HepG2 (cell line): ENCODE results near the gene MCM3. TPM values are rescaled to one million over a fixed set of nuclear protein-coding genes. Genes with fewer than 3 reads are reported as not detected.
A peak's percentile ranks its signal among the peaks of the same experiment; 100 is the strongest.

Source experiments
- CC2D1A ChIP-seq: sonication (generic); formaldehyde crosslinking; IDR thresholded peaks from 2 replicates; pipeline ENCODE4 v1.8.1; 2023; ENCODE audit warnings: mild to moderate bottlenecking, missing genetic modification reagents
- FOXA1 ChIP-seq, 2 experiments: fragments of 450-650 bp in 1 of 2; sonication (generic) in 1 of 2; formaldehyde crosslinking in 1 of 2; IDR thresholded peaks; 2 replicates each; pipeline versions ENCODE4 v1.4.0 to v1.6.1; 2016 to 2020; ENCODE audit warnings: missing genetic modification reagents in 1 of 2
- GZF1 ChIP-seq: sonication (generic); formaldehyde crosslinking; IDR thresholded peaks from 2 replicates; pipeline ENCODE4 v1.5.1; 2020; ENCODE audit warnings: mild to moderate bottlenecking, missing genetic modification reagents
- HOXD1 ChIP-seq: sonication (generic); formaldehyde crosslinking; IDR thresholded peaks from 2 replicates; pipeline ENCODE4 v1.5.0; 2020; ENCODE audit warnings: missing genetic modification reagents
- ISL2 ChIP-seq: sonication (generic); formaldehyde crosslinking; IDR thresholded peaks from 2 replicates; pipeline ENCODE4 v1.5.0; 2020; ENCODE audit warnings: missing genetic modification reagents
- KDM5B ChIP-seq: sonication (generic); formaldehyde crosslinking; IDR thresholded peaks from 2 replicates; pipeline ENCODE4 v1.4.0; 2020; ENCODE audit warnings: missing genetic modification reagents, mild to moderate bottlenecking, borderline replicate concordance
- MEF2D ChIP-seq: sonication (generic); formaldehyde crosslinking; IDR thresholded peaks from 2 replicates; pipeline ENCODE4 v1.5.1; 2020; ENCODE audit warnings: mild to moderate bottlenecking, missing genetic modification reagents
- MEIS2 ChIP-seq: sonication (generic); formaldehyde crosslinking; IDR thresholded peaks from 2 replicates; pipeline ENCODE4 v1.9.0; 2021; ENCODE audit warnings: mild to moderate bottlenecking, missing genetic modification reagents
- MTA3 ChIP-seq: sonication (generic); formaldehyde crosslinking; IDR thresholded peaks from 2 replicates; pipeline ENCODE4 v1.4.0; 2020; ENCODE audit warnings: missing genetic modification reagents
- NCOA5 ChIP-seq: sonication (generic); formaldehyde crosslinking; IDR thresholded peaks from 2 replicates; pipeline ENCODE4 v1.4.0; 2020; ENCODE audit warnings: missing genetic modification reagents
- NFKBIZ ChIP-seq: IDR thresholded peaks from 2 replicates; pipeline ENCODE4 v1.6.1; 2018; ENCODE audit warnings: missing genetic modification reagents, missing compliant biosample characterization
- NKX3-1 ChIP-seq: sonication (generic); formaldehyde crosslinking; IDR thresholded peaks from 2 replicates; pipeline ENCODE4 v1.5.0; 2020; ENCODE audit warnings: missing genetic modification reagents
- PCBP2 ChIP-seq: fragments of 200-400 bp; formaldehyde crosslinking; optimal IDR thresholded peaks from 2 replicates; pipeline ENCODE3; 2018; ENCODE audit warnings: low read length, low read depth; ENCODE audit not compliant: poor library complexity, severe bottlenecking
- SMAD9 ChIP-seq: sonication (generic); formaldehyde crosslinking; IDR thresholded peaks from 2 replicates; pipeline ENCODE4 v1.5.1; 2020; ENCODE audit warnings: mild to moderate bottlenecking, missing genetic modification reagents
- SOX5 ChIP-seq: IDR thresholded peaks from 2 replicates; pipeline ENCODE4 v1.6.1; 2016; ENCODE audit warnings: borderline replicate concordance
- SRSF9 ChIP-seq: fragments of 200-400 bp; formaldehyde crosslinking; IDR thresholded peaks from 2 replicates; pipeline ENCODE4 v1.6.1; 2018; ENCODE audit warnings: borderline replicate concordance, mild to moderate bottlenecking, low read depth, low read length; ENCODE audit not compliant: insufficient read depth, poor library complexity, severe bottlenecking
- TBL1XR1 ChIP-seq: fragments of 150-350 bp; IDR thresholded peaks from 2 replicates; pipeline ENCODE4 v1.6.1; 2014; ENCODE audit warnings: borderline replicate concordance, low read length; ENCODE audit not compliant: partially characterized antibody
- ZFP36L1 ChIP-seq: sonication (generic); formaldehyde crosslinking; IDR thresholded peaks from 2 replicates; pipeline ENCODE4 v1.8.0; 2022; ENCODE audit warnings: mild to moderate bottlenecking, missing genetic modification reagents, moderate library complexity
- ZFP37 ChIP-seq: sonication (generic); formaldehyde crosslinking; IDR thresholded peaks from 2 replicates; pipeline ENCODE4 v1.4.0; 2020; ENCODE audit warnings: missing genetic modification reagents, borderline replicate concordance
- ZMAT3 ChIP-seq: sonication (generic); formaldehyde crosslinking; conservative IDR thresholded peaks from 2 replicates; pipeline ENCODE4 v1.7.0; 2021; ENCODE audit warnings: missing genetic modification reagents
- ZNF12 ChIP-seq: sonication (generic); formaldehyde crosslinking; IDR thresholded peaks from 2 replicates; pipeline ENCODE4 v1.5.0; 2020; ENCODE audit warnings: missing genetic modification reagents
- ZNF24 ChIP-seq: fragments of 450-650 bp; IDR thresholded peaks from 2 replicates; pipeline ENCODE4 v1.6.1; 2017; ENCODE audit warnings: antibody characterized with exemption, mild to moderate bottlenecking
- ZNF33B ChIP-seq: sonication (generic); formaldehyde crosslinking; IDR thresholded peaks from 2 replicates; pipeline ENCODE4 v1.5.1; 2020; ENCODE audit warnings: mild to moderate bottlenecking, missing genetic modification reagents
- ZNF563 ChIP-seq: sonication (generic); formaldehyde crosslinking; IDR thresholded peaks from 2 replicates; pipeline ENCODE4 v1.8.0; 2022; ENCODE audit warnings: mild to moderate bottlenecking, moderate library complexity, missing genetic modification reagents
- polyA plus RNA-seq, 8 experiments: library from polyadenylated mRNA; depleted of rRNA in 3 of 8; stranded (reverse) in 7 of 8; unstranded in 1 of 8; fragments of >200 nt; fragmentation: Illumina TruSeq in 4 of 8; extraction: Trizol in 4 of 8; gene quantifications; 2 replicates each; pipeline versions ENCODE4 v1.2.1 to v1.2.3, GENCODE V29; 2011 to 2016; ENCODE audit warnings: low read depth in 4 of 8, missing spikeins in 1 of 8, mixed read lengths in 1 of 8; ENCODE audit not compliant: insufficient read depth in 1 of 8
- total RNA-seq, 5 experiments: library from RNA; depleted of rRNA; stranded (reverse); fragments of >200 nt; fragmentation: Illumina TruSeq; extraction: Trizol; gene quantifications; 2 replicates each; pipeline ENCODE4 v1.2.3, GENCODE V29; 2016; ENCODE audit warnings: low read depth in 1 of 5
- TF ChIP-seq, protein P1 (sequence below): sonication (generic); formaldehyde crosslinking; IDR thresholded peaks from 2 replicates; pipeline ENCODE4 v1.4.0; 2020; ENCODE audit warnings: missing genetic modification reagents
- TF ChIP-seq, protein P2 (sequence below): IDR thresholded peaks from 2 replicates; pipeline ENCODE4 v1.6.1; 2012; ENCODE audit warnings: low read depth, low read length, improper control_type of control experiment
- TF ChIP-seq, protein P3 (sequence below): IDR thresholded peaks from 2 replicates; pipeline ENCODE4 v1.6.1; 2016; ENCODE audit warnings: low read depth

MCM3 gene
- total and polyA plus RNA-seq, 2 of the 13 experiments (the other 11 are each of a cell fraction or from before 2014, with no cell fraction given): 164 to 288 TPM

DNA sequence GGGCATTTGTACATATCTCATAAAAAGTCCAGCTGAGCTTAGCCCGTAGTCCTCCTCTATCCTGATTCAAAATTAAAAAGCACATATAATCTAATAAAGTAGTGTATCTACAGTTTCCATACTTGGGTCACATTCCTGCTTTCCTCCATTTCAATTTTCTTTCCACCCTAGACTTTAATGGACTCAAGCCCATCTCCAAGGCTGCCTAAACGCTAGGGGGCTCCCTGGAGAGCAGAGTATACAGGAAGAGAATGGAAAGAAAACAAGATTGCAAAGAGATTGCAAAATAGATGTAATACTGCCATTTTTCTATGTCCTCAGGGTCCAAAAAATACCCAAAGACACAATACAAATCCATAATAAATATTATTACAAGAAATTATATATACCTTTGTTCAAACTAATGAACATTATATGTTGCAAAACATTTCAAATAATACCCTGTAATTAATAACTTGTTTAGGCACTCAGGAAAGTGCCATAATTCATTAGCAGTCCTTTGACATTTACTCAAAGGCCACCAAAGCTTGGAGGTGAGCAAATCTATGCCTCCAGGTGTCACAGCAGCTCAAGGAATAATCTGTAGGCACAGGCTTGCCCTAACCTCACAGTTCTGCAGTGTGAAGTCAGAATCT, 2.4 kb upstream of the MCM3 start (continued):
- TF ChIP-seq MTA3 (CRISPR knock-in tag) (no peak), NKX3-1 (no peak), NCOA5 (CRISPR knock-in tag) (no peak), FOXA1 (IDR thresholded peaks at IDR 0.05) (no peak), FOXA1 (CRISPR knock-in tag; IDR thresholded peaks at IDR 0.05) (peak; percentile 54), ZNF24 (no peak), KDM5B (CRISPR knock-in tag) (no peak), ZNF33B (no peak), SOX5 (CRISPR knock-in tag) (peak; percentile 38; the same call in 1 of the 2 replicates), ZNF12 (CRISPR knock-in tag) (peak; percentile 53; the same call in 1 of the 2 replicates), HOXD1 (CRISPR knock-in tag) (no peak), ZFP36L1 (CRISPR knock-in tag) (no peak), SMAD9 (CRISPR knock-in tag) (no peak), MEF2D (CRISPR knock-in tag) (peak; percentile 33; the same call in 1 of the 2 replicates), GZF1 (CRISPR knock-in tag) (0 out of 2 replicates have a peak, but pooled peaks have one; percentile 23), ZNF563 (CRISPR knock-in tag) (no peak), ISL2 (peak; percentile 44; the same call in 1 of the 2 replicates), TBL1XR1 (no peak), CC2D1A (CRISPR knock-in tag) (peak; percentile 58; the same call in 1 of the 2 replicates), PCBP2 (no peak), ZFP37 (no peak), MEIS2 (CRISPR knock-in tag) (no peak), ZMAT3 (CRISPR knock-in tag) (no peak), SRSF9 (no peak), NFKBIZ (CRISPR knock-in tag) (0 out of 2 replicates have a peak, but pooled peaks have one; percentile 32)
- TF ChIP-seq, protein P1, sequence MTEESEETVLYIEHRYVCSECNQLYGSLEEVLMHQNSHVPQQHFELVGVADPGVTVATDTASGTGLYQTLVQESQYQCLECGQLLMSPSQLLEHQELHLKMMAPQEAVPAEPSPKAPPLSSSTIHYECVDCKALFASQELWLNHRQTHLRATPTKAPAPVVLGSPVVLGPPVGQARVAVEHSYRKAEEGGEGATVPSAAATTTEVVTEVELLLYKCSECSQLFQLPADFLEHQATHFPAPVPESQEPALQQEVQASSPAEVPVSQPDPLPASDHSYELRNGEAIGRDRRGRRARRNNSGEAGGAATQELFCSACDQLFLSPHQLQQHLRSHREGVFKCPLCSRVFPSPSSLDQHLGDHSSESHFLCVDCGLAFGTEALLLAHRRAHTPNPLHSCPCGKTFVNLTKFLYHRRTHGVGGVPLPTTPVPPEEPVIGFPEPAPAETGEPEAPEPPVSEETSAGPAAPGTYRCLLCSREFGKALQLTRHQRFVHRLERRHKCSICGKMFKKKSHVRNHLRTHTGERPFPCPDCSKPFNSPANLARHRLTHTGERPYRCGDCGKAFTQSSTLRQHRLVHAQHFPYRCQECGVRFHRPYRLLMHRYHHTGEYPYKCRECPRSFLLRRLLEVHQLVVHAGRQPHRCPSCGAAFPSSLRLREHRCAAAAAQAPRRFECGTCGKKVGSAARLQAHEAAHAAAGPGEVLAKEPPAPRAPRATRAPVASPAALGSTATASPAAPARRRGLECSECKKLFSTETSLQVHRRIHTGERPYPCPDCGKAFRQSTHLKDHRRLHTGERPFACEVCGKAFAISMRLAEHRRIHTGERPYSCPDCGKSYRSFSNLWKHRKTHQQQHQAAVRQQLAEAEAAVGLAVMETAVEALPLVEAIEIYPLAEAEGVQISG: no peak
- TF ChIP-seq, protein P2, sequence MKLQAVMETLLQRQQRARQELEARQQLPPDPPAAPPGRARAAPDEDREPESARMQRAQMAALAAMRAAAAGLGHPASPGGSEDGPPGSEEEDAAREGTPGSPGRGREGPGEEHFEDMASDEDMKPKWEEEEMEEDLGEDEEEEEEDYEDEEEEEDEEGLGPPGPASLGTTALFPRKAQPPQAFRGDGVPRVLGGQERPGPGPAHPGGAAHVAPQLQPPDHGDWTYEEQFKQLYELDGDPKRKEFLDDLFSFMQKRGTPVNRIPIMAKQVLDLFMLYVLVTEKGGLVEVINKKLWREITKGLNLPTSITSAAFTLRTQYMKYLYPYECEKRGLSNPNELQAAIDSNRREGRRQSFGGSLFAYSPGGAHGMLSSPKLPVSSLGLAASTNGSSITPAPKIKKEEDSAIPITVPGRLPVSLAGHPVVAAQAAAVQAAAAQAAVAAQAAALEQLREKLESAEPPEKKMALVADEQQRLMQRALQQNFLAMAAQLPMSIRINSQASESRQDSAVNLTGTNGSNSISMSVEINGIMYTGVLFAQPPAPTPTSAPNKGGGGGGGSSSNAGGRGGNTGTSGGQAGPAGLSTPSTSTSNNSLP: no peak
- TF ChIP-seq, protein P3, sequence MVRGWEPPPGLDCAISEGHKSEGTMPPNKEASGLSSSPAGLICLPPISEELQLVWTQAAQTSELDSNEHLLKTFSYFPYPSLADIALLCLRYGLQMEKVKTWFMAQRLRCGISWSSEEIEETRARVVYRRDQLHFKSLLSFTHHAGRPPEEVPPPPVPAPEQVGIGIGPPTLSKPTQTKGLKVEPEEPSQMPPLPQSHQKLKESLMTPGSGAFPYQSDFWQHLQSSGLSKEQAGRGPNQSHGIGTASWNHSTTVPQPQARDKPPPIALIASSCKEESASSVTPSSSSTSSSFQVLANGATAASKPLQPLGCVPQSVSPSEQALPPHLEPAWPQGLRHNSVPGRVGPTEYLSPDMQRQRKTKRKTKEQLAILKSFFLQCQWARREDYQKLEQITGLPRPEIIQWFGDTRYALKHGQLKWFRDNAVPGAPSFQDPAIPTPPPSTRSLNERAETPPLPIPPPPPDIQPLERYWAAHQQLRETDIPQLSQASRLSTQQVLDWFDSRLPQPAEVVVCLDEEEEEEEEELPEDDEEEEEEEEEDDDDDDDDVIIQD (CRISPR knock-in tag): peak; percentile 91
